Vagina (tissue), 2 donors: ENCODE data around the gene CPNE7.

ENCODE experiments used
- CTCF ChIP-seq, 3 experiments: fragments of 450-650 bp in 2 of 3; fragments of 200-600 bp in 1 of 3; sonication (generic) in 1 of 3; IDR thresholded peaks; one replicate each; pipeline ENCODE4 v1.5.1; 2017 to 2019; ENCODE audit warnings: antibody characterized with exemption in 3 of 3, mild to moderate bottlenecking in 2 of 3, moderate library complexity in 2 of 3
- POLR2A ChIP-seq, 2 donors: fragments of 450-650 bp; IDR thresholded peaks; one replicate each; pipeline ENCODE4 v1.6.1; 2017; ENCODE audit warnings: antibody characterized with exemption in 2 of 2, mild to moderate bottlenecking in 2 of 2, moderate library complexity in 2 of 2
- POLR2AphosphoS5 ChIP-seq, 2 donors: sonication (generic); formaldehyde crosslinking; IDR thresholded peaks; one replicate each; pipeline ENCODE4 v1.9.0; 2017; ENCODE audit warnings: antibody characterized with exemption in 2 of 2, mild to moderate bottlenecking in 2 of 2, low read depth in 1 of 2; ENCODE audit not compliant: insufficient read depth in 1 of 2

GRCh38 chr16:89549007-89549700, 26.4 kb upstream of the CPNE7 start:
- no peak for TF ChIP-seq CTCF (IDR thresholded peaks at IDR 0.05)
- TF ChIP-seq POLR2A (IDR thresholded peaks at IDR 0.05): no peak
- no peak for TF ChIP-seq POLR2AphosphoS5 (IDR thresholded peaks at IDR 0.05; ENCODE audit: insufficient read depth in 1 of 2, low read depth in 1 of 2)
